ENCODE measurements around the gene AFG1L. TPM values are rescaled to one million over a fixed set of nuclear protein-coding genes. Genes with fewer than 3 reads are reported as not detected.
"Not testable (repeated sequence)": the region's sequence is repeated elsewhere in the genome, so short reads cannot be mapped to it uniquely, and the experiment has no call there.

Gene AFG1L
- total RNA-seq, 1 experiment from 2014 or later: 7.2 TPM

- H3K27me3 ChIP-seq (replicated peaks; ENCODE audit: control insufficient read depth, insufficient read depth, low read length): no peaks in the 10 kb centered on the region
- H3K9me3 ChIP-seq: no peaks in the 10 kb centered on the region
- no peaks in the 10 kb centered on the region for H3K4me1 ChIP-seq
- no peak overlapping the region for H3K27ac Mint-ChIP-seq (ENCODE audit: unreplicated experiment)
- intact Hi-C loops (cut with micrococcal nuclease; ENCODE audit: unreplicated experiment): no loop called here
- no peaks in the 10 kb centered on the region for H3K36me3 Mint-ChIP-seq (ENCODE audit: insufficient read depth, unreplicated experiment)
- no peaks in the 10 kb centered on the region for H3K4me1 Mint-ChIP-seq (ENCODE audit: low read depth, unreplicated experiment)
- no peak for DNase-seq
- H3K4me3 ChIP-seq (ENCODE audit: low read depth, low read length): no peak overlapping the region
- H3K4me3 Mint-ChIP-seq (ENCODE audit: unreplicated experiment): no peak overlapping the region
- no peaks in the 10 kb centered on the region for H3K27me3 Mint-ChIP-seq (ENCODE audit: insufficient read depth, unreplicated experiment)
- TF ChIP-seq, protein P1, sequence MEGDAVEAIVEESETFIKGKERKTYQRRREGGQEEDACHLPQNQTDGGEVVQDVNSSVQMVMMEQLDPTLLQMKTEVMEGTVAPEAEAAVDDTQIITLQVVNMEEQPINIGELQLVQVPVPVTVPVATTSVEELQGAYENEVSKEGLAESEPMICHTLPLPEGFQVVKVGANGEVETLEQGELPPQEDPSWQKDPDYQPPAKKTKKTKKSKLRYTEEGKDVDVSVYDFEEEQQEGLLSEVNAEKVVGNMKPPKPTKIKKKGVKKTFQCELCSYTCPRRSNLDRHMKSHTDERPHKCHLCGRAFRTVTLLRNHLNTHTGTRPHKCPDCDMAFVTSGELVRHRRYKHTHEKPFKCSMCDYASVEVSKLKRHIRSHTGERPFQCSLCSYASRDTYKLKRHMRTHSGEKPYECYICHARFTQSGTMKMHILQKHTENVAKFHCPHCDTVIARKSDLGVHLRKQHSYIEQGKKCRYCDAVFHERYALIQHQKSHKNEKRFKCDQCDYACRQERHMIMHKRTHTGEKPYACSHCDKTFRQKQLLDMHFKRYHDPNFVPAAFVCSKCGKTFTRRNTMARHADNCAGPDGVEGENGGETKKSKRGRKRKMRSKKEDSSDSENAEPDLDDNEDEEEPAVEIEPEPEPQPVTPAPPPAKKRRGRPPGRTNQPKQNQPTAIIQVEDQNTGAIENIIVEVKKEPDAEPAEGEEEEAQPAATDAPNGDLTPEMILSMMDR (IDR thresholded peaks at IDR 0.05; ENCODE audit: insufficient read depth in 1 of 2, low read depth in 1 of 2, low read length in 1 of 2, severe bottlenecking in 1 of 2, unreplicated experiment in 1 of 2): no peak
- BruUV-seq (replicated peaks): no TSS peak
- ChIA-PET CTCF (no interaction called here), POLR2A (no interaction called here)
- no peaks in the 10 kb centered on the region for H3K36me3 ChIP-seq (ENCODE audit: control insufficient read depth, insufficient read depth, low read length)
- H3K9me3 Mint-ChIP-seq (ENCODE audit: unreplicated experiment): no peaks in the 10 kb centered on the region
These were observed 153.6 kb downstream of the AFG1L start for GRCh38 chr6:108448481-108448880.

DNA sequence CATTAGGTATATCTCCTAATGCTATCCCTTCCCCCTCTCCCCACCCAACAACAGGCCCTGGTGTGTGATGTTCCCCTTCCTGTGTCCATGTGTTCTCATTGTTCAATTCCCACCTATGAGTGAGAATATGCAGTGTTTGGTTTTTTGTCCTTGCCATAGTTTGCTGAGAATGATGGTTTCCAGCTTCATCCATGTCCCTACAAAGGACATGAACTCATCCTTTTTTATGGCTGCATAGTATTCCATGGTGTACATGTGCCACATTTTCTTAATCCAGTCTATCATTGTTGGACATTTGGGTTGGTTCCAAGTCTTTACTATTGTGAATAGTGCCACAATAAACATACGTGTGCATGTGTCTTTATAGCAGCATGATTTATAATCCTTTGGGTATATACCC is 154.9 kb downstream of the AFG1L start:
- H3K9me3 Mint-ChIP-seq (ENCODE audit: unreplicated experiment); CTCF ChIA-PET; H3K27me3 Mint-ChIP-seq (ENCODE audit: insufficient read depth, unreplicated experiment); intact Hi-C loops (cut with micrococcal nuclease; ENCODE audit: unreplicated experiment); H3K27ac Mint-ChIP-seq (ENCODE audit: unreplicated experiment); H3K36me3 Mint-ChIP-seq (ENCODE audit: insufficient read depth, unreplicated experiment); H3K36me3 ChIP-seq (ENCODE audit: control insufficient read depth, insufficient read depth, low read length); H3K4me3 Mint-ChIP-seq (ENCODE audit: unreplicated experiment); POLR2A ChIA-PET; DNase-seq; H3K27me3 ChIP-seq (replicated peaks; ENCODE audit: control insufficient read depth, insufficient read depth, low read length); H3K4me1 Mint-ChIP-seq (ENCODE audit: low read depth, unreplicated experiment); H3K4me3 ChIP-seq (ENCODE audit: low read depth, low read length); BruUV-seq (replicated peaks); H3K9me3 ChIP-seq; H3K4me1 ChIP-seq: not testable (repeated sequence)

GRCh38 chr6:108451816-108452215 is 157.0 kb downstream of the AFG1L start:
- no peaks in the 10 kb centered on the region for H3K36me3 Mint-ChIP-seq (ENCODE audit: insufficient read depth, unreplicated experiment)
- Histone ChIP-seq H3K36me3 (ENCODE audit: control insufficient read depth, insufficient read depth, low read length) (no peaks in the 10 kb centered on the region), H3K27me3 (replicated peaks; ENCODE audit: control insufficient read depth, insufficient read depth, low read length) (no peaks in the 10 kb centered on the region), H3K9me3 (no peaks in the 10 kb centered on the region), H3K4me3 (ENCODE audit: low read depth, low read length) (no peak overlapping the region), H3K4me1 (peaks cover 3% of the 10 kb centered on the region; the same call in 1 of the 2 replicates)
- TF ChIP-seq, protein P1 (IDR thresholded peaks at IDR 0.05; ENCODE audit: insufficient read depth in 1 of 2, low read depth in 1 of 2, low read length in 1 of 2, severe bottlenecking in 1 of 2, unreplicated experiment in 1 of 2): no peak
- no peaks in the 10 kb centered on the region for H3K27me3 Mint-ChIP-seq (ENCODE audit: insufficient read depth, unreplicated experiment)
- H3K4me1 Mint-ChIP-seq (ENCODE audit: low read depth, unreplicated experiment): no peaks in the 10 kb centered on the region
- no TSS peak for BruUV-seq (replicated peaks)
- no peak for DNase-seq
- ChIA-PET CTCF (no interaction called here), POLR2A (no interaction called here)
- intact Hi-C loops (cut with micrococcal nuclease; ENCODE audit: unreplicated experiment): no loop called here
- H3K27ac Mint-ChIP-seq (ENCODE audit: unreplicated experiment): no peak overlapping the region
- H3K4me3 Mint-ChIP-seq (ENCODE audit: unreplicated experiment): no peak overlapping the region
- H3K9me3 Mint-ChIP-seq (ENCODE audit: unreplicated experiment): no peaks in the 10 kb centered on the region

DNA sequence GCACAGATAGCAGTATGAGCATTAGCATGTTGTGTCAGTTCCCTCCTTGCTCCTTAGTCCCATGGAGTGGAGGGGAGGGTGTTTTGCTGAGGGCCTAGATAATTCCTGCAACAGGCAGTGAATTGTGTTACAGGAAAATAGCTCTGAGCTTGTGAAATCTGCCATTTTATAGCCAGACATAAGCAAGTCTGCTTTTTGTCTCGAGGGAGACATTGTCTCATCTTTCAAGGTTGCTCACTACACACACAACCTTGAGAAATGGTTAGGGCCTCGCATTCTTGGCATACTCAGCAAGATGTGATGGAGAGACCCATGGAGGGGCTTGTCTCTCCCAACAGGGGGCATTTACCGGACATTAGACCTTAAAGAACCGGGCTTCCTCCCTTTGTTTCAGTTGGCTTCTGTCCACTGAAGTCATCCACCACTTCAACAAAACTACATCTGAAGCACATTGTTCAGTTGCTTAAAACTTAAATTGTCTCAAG is 157.9 kb downstream of the AFG1L start:
- no peak overlapping the region for H3K27ac Mint-ChIP-seq (ENCODE audit: unreplicated experiment)
- no peaks in the 10 kb centered on the region for H3K36me3 ChIP-seq (ENCODE audit: control insufficient read depth, insufficient read depth, low read length)
- TF ChIP-seq, protein P1 (IDR thresholded peaks at IDR 0.05; ENCODE audit: insufficient read depth in 1 of 2, low read depth in 1 of 2, low read length in 1 of 2, severe bottlenecking in 1 of 2, unreplicated experiment in 1 of 2): no peak
- no peak overlapping the region for H3K4me3 ChIP-seq (ENCODE audit: low read depth, low read length)
- intact Hi-C loops (cut with micrococcal nuclease; ENCODE audit: unreplicated experiment): no loop called here
- H3K4me1 Mint-ChIP-seq (ENCODE audit: low read depth, unreplicated experiment): no peaks in the 10 kb centered on the region
- H3K27me3 ChIP-seq (replicated peaks; ENCODE audit: control insufficient read depth, insufficient read depth, low read length): no peaks in the 10 kb centered on the region
- ChIA-PET CTCF (no interaction called here), POLR2A (no interaction called here)
- no peak for DNase-seq
- no peaks in the 10 kb centered on the region for H3K9me3 Mint-ChIP-seq (ENCODE audit: unreplicated experiment)
- H3K36me3 Mint-ChIP-seq (ENCODE audit: insufficient read depth, unreplicated experiment): no peaks in the 10 kb centered on the region
- no TSS peak for BruUV-seq (replicated peaks)
- no peak overlapping the region for H3K4me3 Mint-ChIP-seq (ENCODE audit: unreplicated experiment)
- peaks cover 3% of the 10 kb centered on the region; the same call in 1 of the 2 replicates for H3K4me1 ChIP-seq
- H3K27me3 Mint-ChIP-seq (ENCODE audit: insufficient read depth, unreplicated experiment): no peaks in the 10 kb centered on the region
- no peaks in the 10 kb centered on the region for H3K9me3 ChIP-seq
